Measurements from ENCODE around the gene FBXO42. TPM values are rescaled to one million over a fixed set of nuclear protein-coding genes. Genes with fewer than 3 reads are reported as not detected.

The FBXO42 gene
- total RNA-seq, 1 donor from 2014 or later, result 36.6 TPM

- TF ChIP-seq CTCF (IDR thresholded peaks at IDR 0.05), result no peak
- intact Hi-C loops (cut with DNase I), result no loop called here
- H3K36me3 ChIP-seq, result peaks cover 3 to 4% of the 10 kb centered on the region in 2 donors
- no peaks in the 10 kb centered on the region for H3K27me3 ChIP-seq
- peak overlapping the region; percentile 18 to 53 for H3K27ac ChIP-seq
- H3K4me3 ChIP-seq, result no peak overlapping the region
- H3K9me3 ChIP-seq, result no peaks in the 10 kb centered on the region
- no peak for DNase-seq (ENCODE audit: low spot score in 2 of 2)
- H3K4me1 ChIP-seq, result peaks cover 0 to 57% of the 10 kb centered on the region in 2 donors
Observed at GRCh38 chr1:16267690-16268180, 84.5 kb downstream of the FBXO42 start.

- peak in 1 of 2 donors; percentile 51 for DNase-seq (ENCODE audit: low spot score in 2 of 2)
- Histone ChIP-seq H3K4me1 (peaks cover 0 to 53% of the 10 kb centered on the region in 2 donors), H3K36me3 (peaks cover 3% of the 10 kb centered on the region in 2 donors), H3K27ac (peak overlapping the region; percentile 18 to 53), H3K9me3 (no peaks in the 10 kb centered on the region), H3K4me3 (no peak overlapping the region), H3K27me3 (no peaks in the 10 kb centered on the region)
- intact Hi-C loops (cut with DNase I), result no loop called here
- no peak for TF ChIP-seq CTCF (IDR thresholded peaks at IDR 0.05)
Observed at GRCh38 chr1:16266411-16267118, 85.7 kb downstream of the FBXO42 start.

GRCh38 chr1:16262067-16262466 lies 90.2 kb downstream of the FBXO42 start:
- TF ChIP-seq CTCF (IDR thresholded peaks at IDR 0.05), result no peak
- H3K36me3 ChIP-seq, result peaks cover 3 to 4% of the 10 kb centered on the region in 2 donors

GRCh38 chr1:16260814-16261213 lies 91.5 kb downstream of the FBXO42 start:
- Histone ChIP-seq H3K4me3 (no peak overlapping the region), H3K36me3 (peaks cover 4 to 12% of the 10 kb centered on the region in 2 donors), H3K4me1 (peaks cover 0 to 41% of the 10 kb centered on the region in 2 donors), H3K27ac (peak overlapping the region; percentile 22 to 46), H3K27me3 (no peaks in the 10 kb centered on the region), H3K9me3 (no peaks in the 10 kb centered on the region)
- TF ChIP-seq CTCF (IDR thresholded peaks at IDR 0.05), result no peak
- intact Hi-C loops (cut with DNase I), result no loop called here
- DNase-seq (ENCODE audit: low spot score in 2 of 2), result no peak

More at GRCh38 chr1:16262067-16262466, 90.2 kb downstream of the FBXO42 start:
- no peaks in the 10 kb centered on the region for H3K9me3 ChIP-seq
- intact Hi-C loops (cut with DNase I), result no loop called here
- no peak overlapping the region for H3K4me3 ChIP-seq
- H3K27ac ChIP-seq, result peak overlapping the region in 1 of 2 donors; percentile 22
- H3K27me3 ChIP-seq, result no peaks in the 10 kb centered on the region
- H3K4me1 ChIP-seq, result peaks cover 0 to 42% of the 10 kb centered on the region in 2 donors
- peak in 1 of 2 donors; percentile 24 for DNase-seq (ENCODE audit: low spot score in 2 of 2)

- H3K9me3 ChIP-seq, result no peaks in the 10 kb centered on the region
- H3K36me3 ChIP-seq, result peaks cover 17 to 25% of the 10 kb centered on the region in 2 donors
- no peaks in the 10 kb centered on the region for H3K27me3 ChIP-seq
- intact Hi-C loops (cut with DNase I), result no loop called here
- peaks cover 0 to 36% of the 10 kb centered on the region in 2 donors for H3K4me1 ChIP-seq
- TF ChIP-seq CTCF (IDR thresholded peaks at IDR 0.05), result no peak
- DNase-seq (ENCODE audit: low spot score in 2 of 2), result peak in 1 of 2 donors; percentile 39
- H3K4me3 ChIP-seq, result no peak overlapping the region
- no peak overlapping the region for H3K27ac ChIP-seq
Observed at GRCh38 chr1:16258591-16259135, 93.6 kb downstream of the FBXO42 start.

Measured in ascending aorta (tissue), 2 donors.